CD4-positive, alpha-beta T cell treated with Interleukin-12 subunit alpha and Interleukin-12 subunit beta, for 1 hour (primary cell): ENCODE measurements around the gene MRPL36.
A peak's percentile ranks its signal among the peaks of the same experiment; 100 is the strongest.

Experiments
- DNase-seq: peaks from one replicate; pipeline ENCODE4 v3.0.0-alpha.2; 2020

The MRPL36 gene

GRCh38 chr5:1795506-1795905 is 4.1 kb downstream of the MRPL36 start:
- DNase-seq = no peak

- no peak for DNase-seq
Observed at GRCh38 chr5:1794901-1795290, 4.7 kb downstream of the MRPL36 start.

DNA sequence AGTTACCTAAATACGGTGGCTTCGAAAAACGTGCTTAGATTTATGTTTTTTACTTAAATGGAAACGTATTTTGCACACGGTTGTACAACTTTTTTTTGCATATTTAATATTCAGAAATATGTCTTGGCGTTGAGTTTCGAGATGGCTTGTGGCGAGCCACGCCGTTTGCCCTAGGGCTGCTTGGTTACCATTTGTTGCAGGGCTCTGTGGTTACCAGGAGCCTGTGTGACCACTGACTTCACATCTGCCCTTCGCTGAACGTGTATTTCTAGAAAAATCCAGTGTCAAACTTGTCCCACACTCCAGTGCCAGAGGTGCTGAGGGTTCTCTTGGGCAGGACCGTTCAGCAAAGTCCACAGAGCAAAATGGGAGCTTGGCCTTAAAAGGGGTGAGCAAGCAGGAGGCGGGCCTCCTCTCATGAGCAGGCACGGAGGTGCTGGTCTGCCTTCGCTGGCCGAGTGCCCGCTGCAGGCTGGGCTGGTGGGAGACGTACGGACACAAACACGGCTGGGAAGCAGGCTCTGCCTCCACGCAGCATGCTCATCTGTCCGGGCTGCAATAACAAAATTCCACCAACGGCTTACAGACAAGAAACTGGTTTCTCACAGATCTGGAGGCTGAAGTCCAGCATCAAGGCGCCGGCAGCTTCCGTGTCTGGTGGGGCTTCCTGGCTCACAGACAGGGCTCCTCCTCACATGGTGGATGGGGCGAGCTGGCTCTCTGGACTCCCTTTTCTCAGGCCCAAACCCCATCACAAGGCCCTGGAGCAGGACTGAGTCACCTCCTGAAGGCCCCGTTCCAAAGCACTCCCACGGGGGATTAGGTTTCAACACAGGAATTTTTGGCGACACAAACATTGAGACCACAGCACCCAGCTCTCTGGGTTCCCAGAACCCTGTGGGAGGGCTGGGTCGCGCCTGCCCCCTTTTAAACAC is 5.4 kb downstream of the MRPL36 start:
- DNase-seq = no peak

DNA sequence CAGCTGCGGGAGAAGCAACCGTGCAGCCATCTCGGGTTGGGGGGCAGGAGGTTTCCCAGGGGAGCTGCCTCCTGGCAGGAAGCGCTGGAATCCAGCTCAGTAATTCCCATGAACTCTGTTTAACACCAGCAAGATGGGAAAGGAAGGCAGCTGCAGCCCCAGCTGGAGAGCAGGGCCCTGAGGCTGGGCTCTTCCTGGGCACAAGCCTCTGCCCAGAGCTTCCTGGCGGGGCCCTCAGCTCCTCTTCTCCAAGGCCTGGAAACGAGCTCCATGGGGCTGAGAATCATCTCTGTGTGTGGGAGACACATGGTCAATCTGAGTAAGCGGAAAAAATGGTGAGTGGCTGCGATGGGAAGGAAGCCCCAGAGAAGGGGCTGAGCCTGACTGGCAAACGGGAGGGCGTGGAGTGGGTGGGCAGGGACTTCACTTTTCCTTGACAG is 6.3 kb downstream of the MRPL36 start:
- DNase-seq = no peak

GRCh38 chr5:1792842-1793266 is 6.8 kb downstream of the MRPL36 start:
- peak; percentile 86 for DNase-seq

DNA sequence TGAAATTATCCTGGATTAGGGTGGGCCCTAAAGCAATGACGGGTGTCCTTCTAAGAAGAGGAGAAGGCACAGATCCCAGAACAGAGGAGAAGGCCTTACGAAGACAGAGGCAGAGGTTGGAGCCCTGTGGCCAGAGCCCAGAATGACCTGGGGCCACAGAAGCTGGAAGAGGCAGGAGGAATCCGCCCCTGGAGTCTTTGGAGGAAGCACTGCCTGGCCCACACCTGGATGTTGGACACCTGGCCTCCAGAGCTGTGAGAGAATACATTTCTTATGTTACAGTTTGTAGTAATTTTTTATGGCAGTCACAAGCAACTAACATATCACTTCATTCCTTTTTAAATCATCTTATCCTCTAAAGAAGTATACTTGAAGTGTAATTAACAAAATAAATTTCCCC is 8.5 kb downstream of the MRPL36 start:
- DNase-seq = no peak

- no peak for DNase-seq
Observed at GRCh38 chr5:1789834-1790471, 9.7 kb downstream of the MRPL36 start.

DNA sequence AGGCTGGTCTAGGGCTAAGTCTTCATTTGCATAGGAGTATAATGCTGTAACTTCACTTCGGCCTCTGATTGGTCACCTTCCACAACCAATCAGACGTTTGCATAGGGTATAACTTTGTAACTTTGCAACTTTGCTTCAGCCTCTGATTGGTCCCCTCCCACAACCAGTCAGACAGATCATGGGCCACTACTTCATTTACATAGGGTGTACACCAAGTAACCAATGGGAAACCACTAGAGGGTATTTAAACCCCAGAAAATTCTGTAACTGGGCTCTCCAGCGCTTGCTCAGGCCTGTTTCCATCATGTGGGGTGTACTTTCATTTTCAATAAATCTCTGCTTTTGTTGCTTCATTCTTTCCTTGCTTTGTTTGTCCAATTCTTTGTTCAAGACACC is 10.2 kb downstream of the MRPL36 start:
- DNase-seq = peak; percentile 22

- no peak for DNase-seq
Observed at GRCh38 chr5:1788828-1789227, 10.8 kb downstream of the MRPL36 start.

DNA sequence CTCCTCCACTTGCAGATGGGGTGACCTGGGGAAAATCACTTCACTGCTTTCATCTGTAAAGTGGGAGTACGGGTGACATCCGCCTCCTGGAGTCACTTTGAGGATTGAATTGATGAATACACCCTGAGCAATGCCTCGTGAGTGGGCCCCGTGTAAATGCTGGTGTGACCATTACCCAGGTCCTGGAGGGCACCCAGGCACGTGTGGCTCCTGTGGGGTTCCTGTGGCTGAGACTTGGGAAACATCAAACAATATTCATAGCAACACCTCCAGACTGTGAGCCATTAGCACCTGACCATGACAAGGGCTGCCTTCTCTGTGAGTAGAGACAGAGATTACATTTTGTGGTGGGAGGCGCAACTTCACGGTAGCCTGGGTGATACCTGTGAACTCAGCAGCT is 11.4 kb downstream of the MRPL36 start:
- DNase-seq = no peak

DNA sequence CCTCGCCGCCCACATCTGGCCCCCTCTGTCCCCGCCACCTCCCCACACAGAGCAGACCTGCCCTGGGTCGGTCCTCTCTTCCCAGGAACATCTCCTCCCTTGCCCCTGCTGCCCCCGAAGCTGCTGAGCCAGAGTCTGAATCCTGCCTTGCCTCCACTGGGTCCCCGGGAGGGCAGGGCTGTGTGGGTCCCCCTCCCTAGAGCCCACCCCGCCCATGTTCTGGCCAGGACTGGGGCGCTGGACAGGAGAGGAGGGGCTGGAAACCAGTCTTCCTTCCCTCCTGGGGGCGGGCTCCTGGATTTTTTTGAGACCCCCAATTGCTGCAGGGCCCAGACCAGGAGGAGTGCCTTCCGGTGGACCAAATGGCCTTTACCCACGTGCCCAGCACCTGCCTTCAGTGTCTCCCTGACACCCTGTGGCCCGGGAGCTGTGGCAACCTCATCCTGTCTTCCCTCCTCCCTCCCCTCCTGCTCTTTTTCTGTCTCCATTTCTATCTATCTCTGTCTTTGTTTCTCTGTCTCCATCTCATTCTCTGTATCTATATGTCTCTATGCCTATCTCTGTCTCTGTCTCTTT is 12.1 kb downstream of the MRPL36 start:
- DNase-seq = no peak

DNA sequence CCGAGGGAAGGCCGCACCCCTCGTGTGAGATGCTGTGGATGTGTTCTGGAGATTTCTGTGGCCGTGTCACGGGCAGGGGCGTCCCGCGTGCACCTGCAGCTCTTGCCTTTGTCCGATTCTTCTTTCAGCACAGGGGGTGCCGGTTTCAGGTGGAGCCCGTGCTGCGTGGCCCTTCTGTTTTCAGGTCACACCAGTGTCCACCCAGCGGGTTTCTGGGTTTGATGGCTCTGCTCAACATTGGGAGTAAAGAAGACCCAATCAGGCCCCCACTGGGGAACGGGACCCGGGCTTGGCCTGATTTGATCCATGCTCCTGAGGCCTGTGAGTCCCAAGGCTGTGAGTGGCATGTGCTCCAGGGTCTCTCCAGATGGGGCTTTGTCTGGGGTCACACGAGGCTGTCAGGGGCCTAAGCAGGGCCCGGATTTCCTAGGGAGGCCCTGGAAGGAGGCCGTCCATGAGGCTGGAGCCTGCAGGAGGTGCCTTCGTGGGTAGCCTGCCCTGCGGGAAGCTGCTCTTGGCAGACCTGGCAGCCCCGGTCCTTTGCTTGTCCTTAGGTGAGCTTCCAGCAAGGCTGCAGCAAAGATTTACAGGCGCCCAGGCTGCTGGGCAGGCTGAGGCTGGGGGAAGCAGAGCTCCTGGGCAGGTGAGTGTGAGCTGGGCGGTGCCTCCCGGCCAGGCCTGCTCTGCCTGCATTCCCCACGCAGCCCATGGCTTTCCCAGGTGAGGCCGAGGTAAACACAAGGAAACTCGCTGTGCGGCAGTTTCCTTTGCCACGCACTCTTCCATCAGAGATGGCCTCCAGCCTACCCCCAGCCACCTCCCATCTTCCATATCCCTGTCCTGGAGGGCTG is 12.8 kb downstream of the MRPL36 start:
- no peak for DNase-seq

- DNase-seq = no peak
Observed at GRCh38 chr5:1785984-1786383, 13.7 kb downstream of the MRPL36 start.

DNA sequence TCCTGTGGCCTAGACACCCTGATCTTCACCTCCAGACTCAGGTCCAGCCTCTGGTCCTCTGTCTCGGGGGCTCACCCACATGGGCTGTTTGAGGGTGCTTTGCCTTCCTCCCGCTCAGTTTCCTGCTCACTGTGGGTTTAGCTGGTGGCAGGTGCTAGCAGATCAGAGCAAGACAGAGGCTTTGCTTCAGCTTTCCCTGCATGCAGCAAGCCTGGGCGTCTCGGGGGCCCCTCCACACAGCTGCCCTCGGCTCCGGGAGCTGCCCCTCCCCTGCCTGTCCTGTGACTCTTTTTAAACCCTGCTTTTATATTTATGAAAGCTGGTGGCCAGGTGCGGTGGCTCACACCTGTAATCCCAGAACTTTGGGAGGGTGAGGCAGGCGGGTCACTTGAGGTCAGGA is 14.6 kb downstream of the MRPL36 start:
- no peak for DNase-seq

- no peak for DNase-seq
Observed at GRCh38 chr5:1784197-1785050, 15.2 kb downstream of the MRPL36 start.

DNA sequence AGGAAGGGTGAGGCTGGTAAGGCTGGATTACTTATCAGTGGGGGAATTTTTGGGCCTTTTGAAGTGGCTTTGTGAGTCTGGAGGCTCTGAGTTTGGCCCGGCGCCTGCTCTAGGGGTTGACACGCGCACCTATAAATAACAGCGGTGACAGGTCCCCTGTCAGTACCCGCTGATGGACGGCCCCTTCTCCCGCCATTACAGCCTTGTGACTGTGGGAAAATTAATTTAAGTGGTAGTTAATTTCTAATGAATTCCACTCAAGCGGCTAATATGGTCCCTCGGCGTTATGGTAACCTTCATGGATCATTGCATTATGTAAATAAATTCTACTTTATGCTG is 16.5 kb downstream of the MRPL36 start:
- DNase-seq = no peak

GRCh38 chr5:1782385-1783215 is 17.0 kb downstream of the MRPL36 start:
- DNase-seq = no peak

GRCh38 chr5:1781726-1782384 is 17.8 kb downstream of the MRPL36 start:
- no peak for DNase-seq

- DNase-seq = no peak
Observed at GRCh38 chr5:1781107-1781506, 18.5 kb downstream of the MRPL36 start.

GRCh38 chr5:1780614-1780930 is 19.1 kb downstream of the MRPL36 start:
- DNase-seq = no peak
